GM20000 (cell line): ENCODE measurements around the gene CDK2.
"Not testable (repeated sequence)": the region's sequence is repeated elsewhere in the genome, so short reads cannot be mapped to it uniquely, and the experiment has no call there.

Source experiments
- DNase-seq: peaks from one replicate; pipeline ENCODE4 v3.0.0; 2012; ENCODE audit warnings: low spot score
- TF ChIP-seq, protein P1 (sequence below): IDR thresholded peaks from 2 replicates; pipeline ENCODE4 v1.5.1; 2012; ENCODE audit warnings: mild to moderate bottlenecking, control low read depth; ENCODE audit errors: extremely low read depth, missing control alignments

The CDK2 gene

DNA sequence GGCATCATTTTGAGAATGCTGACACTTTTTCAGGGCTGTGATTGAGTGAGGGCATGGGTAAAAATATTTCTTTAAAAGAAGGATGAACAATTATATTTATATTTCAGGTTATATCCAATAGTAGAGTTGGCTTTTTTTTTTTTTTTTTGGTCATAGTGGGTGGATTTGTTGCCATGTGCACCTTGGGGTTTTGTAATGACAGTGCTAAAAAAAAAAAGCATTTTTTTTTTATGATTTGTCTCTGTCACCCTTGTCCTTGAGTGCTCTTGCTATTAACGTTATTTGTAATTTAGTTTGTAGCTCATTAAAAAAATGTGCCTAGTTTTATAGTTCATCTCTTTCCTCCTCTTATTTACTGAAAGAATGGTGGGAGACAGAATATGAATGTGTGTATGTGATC lies 5.8 kb downstream of the CDK2 start:
- DNase-seq, result no peak
- TF ChIP-seq, protein P1, sequence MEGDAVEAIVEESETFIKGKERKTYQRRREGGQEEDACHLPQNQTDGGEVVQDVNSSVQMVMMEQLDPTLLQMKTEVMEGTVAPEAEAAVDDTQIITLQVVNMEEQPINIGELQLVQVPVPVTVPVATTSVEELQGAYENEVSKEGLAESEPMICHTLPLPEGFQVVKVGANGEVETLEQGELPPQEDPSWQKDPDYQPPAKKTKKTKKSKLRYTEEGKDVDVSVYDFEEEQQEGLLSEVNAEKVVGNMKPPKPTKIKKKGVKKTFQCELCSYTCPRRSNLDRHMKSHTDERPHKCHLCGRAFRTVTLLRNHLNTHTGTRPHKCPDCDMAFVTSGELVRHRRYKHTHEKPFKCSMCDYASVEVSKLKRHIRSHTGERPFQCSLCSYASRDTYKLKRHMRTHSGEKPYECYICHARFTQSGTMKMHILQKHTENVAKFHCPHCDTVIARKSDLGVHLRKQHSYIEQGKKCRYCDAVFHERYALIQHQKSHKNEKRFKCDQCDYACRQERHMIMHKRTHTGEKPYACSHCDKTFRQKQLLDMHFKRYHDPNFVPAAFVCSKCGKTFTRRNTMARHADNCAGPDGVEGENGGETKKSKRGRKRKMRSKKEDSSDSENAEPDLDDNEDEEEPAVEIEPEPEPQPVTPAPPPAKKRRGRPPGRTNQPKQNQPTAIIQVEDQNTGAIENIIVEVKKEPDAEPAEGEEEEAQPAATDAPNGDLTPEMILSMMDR, result no peak

DNA sequence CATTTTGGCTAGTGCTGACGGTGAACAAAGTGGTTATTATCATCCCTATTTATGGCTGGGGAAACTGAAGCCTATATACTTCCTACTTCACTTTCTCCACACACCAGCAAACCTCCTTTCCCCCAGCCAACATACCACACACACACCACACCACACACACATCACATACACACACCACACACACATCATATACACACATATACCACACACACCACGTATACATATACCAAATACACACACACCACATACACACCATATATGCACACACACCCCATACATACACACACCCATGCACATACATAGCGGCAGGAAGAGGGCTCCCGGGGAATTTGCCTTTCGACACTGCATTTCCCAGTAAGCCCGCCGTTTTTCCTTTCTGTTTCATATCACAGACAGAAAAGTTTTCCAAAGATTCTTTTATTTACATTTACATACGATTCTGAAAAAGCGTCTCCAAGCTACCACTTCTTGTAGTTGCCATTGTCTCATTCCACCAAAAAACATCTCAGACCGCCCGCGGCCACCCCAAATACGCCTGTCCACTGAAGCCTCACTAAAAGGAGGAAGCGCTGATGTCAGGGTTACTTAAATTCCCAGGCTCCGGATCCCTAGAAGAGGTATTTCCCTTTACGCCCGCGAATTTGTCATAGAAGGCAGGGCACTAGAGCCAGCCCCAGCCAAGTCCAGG lies 6.4 kb downstream of the CDK2 start:
- no peak for DNase-seq
- TF ChIP-seq, protein P1, result no peak

- TF ChIP-seq, protein P1, result no peak
- peak; percentile 94 for DNase-seq
These were observed 7.1 kb downstream of the CDK2 start, which contains the start of gene RAB5B for GRCh38 chr12:55973599-55974307. RAB5B (plus strand) TSS chr12:55974078; CDS start chr12:55986961, 12,883 bp downstream.

DNA sequence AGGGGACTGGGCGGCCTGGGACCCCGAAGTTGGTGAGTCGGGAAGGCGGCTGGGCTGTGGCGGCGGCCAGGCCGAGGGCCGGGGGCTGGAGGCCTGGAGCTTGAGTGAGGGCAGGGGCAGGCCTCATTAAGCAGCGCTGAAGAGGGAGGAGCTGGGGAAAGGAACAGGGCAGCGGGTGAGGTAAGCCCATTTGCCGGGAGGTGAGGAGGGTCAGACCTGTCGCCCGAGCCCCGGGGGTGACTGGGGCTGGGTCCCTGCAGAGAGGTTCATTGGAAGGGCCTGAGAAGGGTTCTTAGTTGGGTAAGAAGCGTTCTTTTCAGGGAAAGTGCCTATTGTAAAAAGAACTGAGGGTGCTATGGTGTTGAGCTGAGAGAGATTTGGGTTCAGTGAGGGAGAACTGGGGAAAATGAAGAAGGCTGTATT lies 7.7 kb downstream of the CDK2 start:
- TF ChIP-seq, protein P1, result no peak
- DNase-seq, result peak; percentile 44

DNA sequence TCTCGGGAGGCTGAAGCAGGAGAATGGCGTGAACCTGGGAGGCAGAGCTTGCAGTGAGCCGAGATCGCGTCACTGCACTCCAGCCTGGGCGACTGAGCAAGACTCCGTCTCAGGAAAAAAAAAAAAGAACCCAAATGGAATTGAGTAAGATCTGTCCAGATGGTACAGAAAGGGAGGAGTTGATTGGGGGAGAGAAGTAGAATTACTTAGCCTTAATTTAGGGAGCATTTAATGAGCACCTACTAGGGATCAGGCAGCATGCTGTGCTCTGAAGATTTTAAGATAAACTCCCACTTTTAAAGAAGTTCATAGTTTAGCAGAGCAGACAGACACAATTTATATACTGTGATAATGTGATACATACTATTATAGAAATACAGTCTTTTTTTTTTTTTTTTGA lies 11.8 kb downstream of the CDK2 start:
- TF ChIP-seq, protein P1, result no peak
- DNase-seq, result no peak

DNA sequence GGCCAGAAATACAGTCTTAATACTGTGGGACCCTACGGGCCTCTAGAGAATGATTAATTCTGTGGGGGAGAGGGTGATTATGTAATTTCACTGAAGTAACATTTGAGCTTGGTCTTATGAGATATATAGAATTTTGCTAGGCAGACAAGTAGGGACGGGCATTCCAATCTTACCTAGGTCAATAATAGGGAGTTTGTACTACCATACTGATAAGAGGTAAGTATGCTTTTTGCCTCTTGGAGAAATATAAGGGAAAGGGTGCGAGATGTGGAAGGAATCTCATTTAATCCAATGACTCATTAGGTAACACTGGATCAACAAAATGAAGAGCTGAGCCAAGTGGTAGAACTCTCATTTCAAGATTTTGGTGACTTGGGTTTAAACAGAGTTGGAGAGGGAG lies 12.4 kb downstream of the CDK2 start:
- TF ChIP-seq, protein P1, result no peak
- no peak for DNase-seq

GRCh38 chr12:55981882-55982281 lies 15.3 kb downstream of the CDK2 start:
- DNase-seq, result not testable (repeated sequence)

GRCh38 chr12:55982319-55982936 lies 15.8 kb downstream of the CDK2 start:
- TF ChIP-seq, protein P1, result no peak
- DNase-seq, result peak; percentile 68
